ENCODE results near the gene OSBPL8. TPM values are rescaled to one million over a fixed set of nuclear protein-coding genes. Genes with fewer than 3 reads are reported as not detected.

The OSBPL8 gene
- total RNA-seq, 2 experiments from 2014 or later: 154 to 160 TPM

DNA sequence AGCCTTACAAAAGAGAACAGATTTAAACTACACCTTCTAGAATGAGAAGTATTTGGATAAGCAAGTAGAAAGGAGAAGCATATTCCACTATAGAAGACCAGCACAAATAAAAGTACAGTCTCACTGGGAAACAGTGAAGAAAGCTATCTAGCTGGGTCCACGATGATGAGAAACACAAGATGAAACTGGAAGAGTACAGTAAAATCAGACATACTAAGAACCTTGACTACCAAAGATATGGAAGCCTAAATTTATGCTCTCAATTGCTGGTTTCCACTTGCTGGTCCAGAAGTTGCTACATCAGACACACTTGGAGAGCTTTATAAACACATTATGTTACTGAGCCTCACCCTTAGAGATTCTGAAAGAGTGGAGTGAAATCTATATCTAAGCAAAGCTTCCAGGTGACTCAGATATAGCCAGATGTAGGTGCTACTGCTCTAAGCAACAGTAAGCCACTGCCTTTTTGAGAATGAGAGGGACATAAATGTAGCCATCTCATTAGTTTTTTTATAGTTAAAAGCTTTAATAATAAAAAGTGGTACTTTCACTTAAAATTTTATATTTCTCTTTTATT, 115.1 kb downstream of the OSBPL8 start:
- no peak overlapping the region for H3K4me3 Mint-ChIP-seq
- Histone ChIP-seq H3K36me3 (ENCODE audit: insufficient read depth, low read length) (peaks cover 9% of the 10 kb centered on the region), H3K9me3 (ENCODE audit: control insufficient read depth in 1 of 2, insufficient read depth in 1 of 2, low read length in 2 of 2) (no peaks in the 10 kb centered on the region), H3K27ac (ENCODE audit: low read depth in 1 of 2, low read length in 2 of 2) (no peak overlapping the region), H3K4me1 (ENCODE audit: insufficient read depth, low read length) (peaks cover 4% of the 10 kb centered on the region), H3K4me3 (ENCODE audit: low read length) (no peak overlapping the region), H3K27me3 (ENCODE audit: control insufficient read depth in 1 of 2, insufficient read depth in 2 of 2, low read length in 2 of 2) (no peaks in the 10 kb centered on the region)
- peaks cover 51% of the 10 kb centered on the region for H3K4me1 Mint-ChIP-seq (ENCODE audit: low read depth)
- POLR2A ChIA-PET: no interaction called here
- DNase-seq (no peak), ATAC-seq (ENCODE audit: poor library complexity) (no peak)
- CTCF ChIA-PET: interaction anchor here (1.2 kb wide), 1 partner anchor 20 kb away, joined by 3 read pairs; no protein-coding TSS in a partner anchor
- H3K9me3 Mint-ChIP-seq: no peaks in the 10 kb centered on the region
- no peak overlapping the region for H3K27ac Mint-ChIP-seq
- intact Hi-C loops (cut with DNase I, micrococcal nuclease): no loop called here
- H3K36me3 Mint-ChIP-seq (ENCODE audit: low read depth): peaks cover 46% of the 10 kb centered on the region
- no peaks in the 10 kb centered on the region for H3K27me3 Mint-ChIP-seq
- TF ChIP-seq, protein P1, sequence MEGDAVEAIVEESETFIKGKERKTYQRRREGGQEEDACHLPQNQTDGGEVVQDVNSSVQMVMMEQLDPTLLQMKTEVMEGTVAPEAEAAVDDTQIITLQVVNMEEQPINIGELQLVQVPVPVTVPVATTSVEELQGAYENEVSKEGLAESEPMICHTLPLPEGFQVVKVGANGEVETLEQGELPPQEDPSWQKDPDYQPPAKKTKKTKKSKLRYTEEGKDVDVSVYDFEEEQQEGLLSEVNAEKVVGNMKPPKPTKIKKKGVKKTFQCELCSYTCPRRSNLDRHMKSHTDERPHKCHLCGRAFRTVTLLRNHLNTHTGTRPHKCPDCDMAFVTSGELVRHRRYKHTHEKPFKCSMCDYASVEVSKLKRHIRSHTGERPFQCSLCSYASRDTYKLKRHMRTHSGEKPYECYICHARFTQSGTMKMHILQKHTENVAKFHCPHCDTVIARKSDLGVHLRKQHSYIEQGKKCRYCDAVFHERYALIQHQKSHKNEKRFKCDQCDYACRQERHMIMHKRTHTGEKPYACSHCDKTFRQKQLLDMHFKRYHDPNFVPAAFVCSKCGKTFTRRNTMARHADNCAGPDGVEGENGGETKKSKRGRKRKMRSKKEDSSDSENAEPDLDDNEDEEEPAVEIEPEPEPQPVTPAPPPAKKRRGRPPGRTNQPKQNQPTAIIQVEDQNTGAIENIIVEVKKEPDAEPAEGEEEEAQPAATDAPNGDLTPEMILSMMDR (IDR thresholded peaks at IDR 0.05): no peak

DNA sequence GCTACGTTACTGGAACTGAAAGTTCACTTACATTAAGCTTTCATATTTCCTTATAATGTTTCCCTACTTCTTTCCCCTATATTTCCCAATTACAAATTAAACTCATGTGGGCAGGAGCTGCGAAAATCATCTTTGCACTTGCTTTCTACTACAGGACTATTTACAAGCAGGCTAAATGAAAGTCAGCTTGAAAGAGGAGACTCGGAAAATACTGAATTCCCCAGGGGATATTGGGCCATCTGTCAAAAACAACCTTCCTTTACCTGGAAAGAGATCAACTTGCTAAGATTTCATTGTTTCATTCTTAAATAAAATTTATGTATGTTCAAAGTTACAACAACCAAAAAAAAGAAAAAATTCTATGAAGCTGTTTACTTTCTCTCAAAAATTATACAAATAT, 118.6 kb downstream of the OSBPL8 start:
- H3K27ac ChIP-seq (ENCODE audit: low read depth in 1 of 2, low read length in 2 of 2): no peak overlapping the region
- no peaks in the 10 kb centered on the region for H3K9me3 ChIP-seq (ENCODE audit: control insufficient read depth in 1 of 2, insufficient read depth in 1 of 2, low read length in 2 of 2)
- intact Hi-C loops (cut with DNase I, micrococcal nuclease): no loop called here
- Mint-ChIP-seq H3K4me3 (no peak overlapping the region), H3K36me3 (ENCODE audit: low read depth) (peaks cover 50% of the 10 kb centered on the region), H3K27ac (no peak overlapping the region), H3K27me3 (no peaks in the 10 kb centered on the region), H3K4me1 (ENCODE audit: low read depth) (peaks cover 43% of the 10 kb centered on the region), H3K9me3 (peaks cover 3% of the 10 kb centered on the region)
- ChIA-PET POLR2A (no interaction called here), CTCF (interaction anchor here (2.1 kb wide), 1 partner anchor 20 kb away, joined by 4 read pairs; no protein-coding TSS in a partner anchor)
- no peak for ATAC-seq (ENCODE audit: poor library complexity)
- H3K4me3 ChIP-seq (ENCODE audit: low read length): no peak overlapping the region
- H3K27me3 ChIP-seq (ENCODE audit: control insufficient read depth in 1 of 2, insufficient read depth in 2 of 2, low read length in 2 of 2): no peaks in the 10 kb centered on the region
- no peak for DNase-seq
- peaks cover 4% of the 10 kb centered on the region for H3K4me1 ChIP-seq (ENCODE audit: insufficient read depth, low read length)
- TF ChIP-seq, protein P1 (IDR thresholded peaks at IDR 0.05): no peak
- H3K36me3 ChIP-seq (ENCODE audit: insufficient read depth, low read length): peaks cover 3% of the 10 kb centered on the region

DNA sequence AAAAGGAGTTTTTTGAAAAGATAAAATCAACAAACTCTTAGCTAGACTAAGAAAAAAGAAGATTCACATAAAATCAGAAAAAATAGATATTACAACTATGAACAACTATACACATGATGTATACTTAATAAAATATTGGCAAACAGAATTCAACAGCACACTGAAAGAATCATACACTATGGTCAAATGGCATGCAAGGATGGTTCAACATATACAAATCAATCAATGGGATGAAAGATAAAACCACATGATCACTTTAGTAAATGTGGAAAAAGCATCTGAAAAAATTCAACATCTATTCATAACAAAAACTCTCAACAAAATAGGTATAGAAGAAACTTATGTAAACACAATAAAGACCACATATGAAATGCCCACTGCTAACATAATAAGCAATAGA, 126.8 kb downstream of the OSBPL8 start:
- peaks cover 87% of the 10 kb centered on the region for H3K36me3 Mint-ChIP-seq (ENCODE audit: low read depth)
- TF ChIP-seq, protein P1 (IDR thresholded peaks at IDR 0.05): no peak
- POLR2A ChIA-PET: no interaction called here

More for the DNA sequence above, 126.8 kb downstream of the OSBPL8 start:
- no peak overlapping the region for H3K4me3 Mint-ChIP-seq
- H3K36me3 ChIP-seq (ENCODE audit: insufficient read depth, low read length): peaks cover 3% of the 10 kb centered on the region
- H3K9me3 ChIP-seq (ENCODE audit: control insufficient read depth in 1 of 2, insufficient read depth in 1 of 2, low read length in 2 of 2): peaks cover 5 to 24% of the 10 kb centered on the region in 2 experiments
- DNase-seq (no peak), ATAC-seq (ENCODE audit: poor library complexity) (no peak)
- peaks cover 16% of the 10 kb centered on the region for H3K9me3 Mint-ChIP-seq
- H3K27ac ChIP-seq (ENCODE audit: low read depth in 1 of 2, low read length in 2 of 2): no peak overlapping the region
- intact Hi-C loops (cut with DNase I, micrococcal nuclease): no loop called here
- peaks cover 4% of the 10 kb centered on the region for H3K4me1 ChIP-seq (ENCODE audit: insufficient read depth, low read length)
- no peaks in the 10 kb centered on the region for H3K27me3 Mint-ChIP-seq
- H3K27ac Mint-ChIP-seq: no peak overlapping the region
- CTCF ChIA-PET: no interaction called here
- peaks cover 43% of the 10 kb centered on the region for H3K4me1 Mint-ChIP-seq (ENCODE audit: low read depth)
- H3K4me3 ChIP-seq (ENCODE audit: low read length): no peak overlapping the region
- no peaks in the 10 kb centered on the region for H3K27me3 ChIP-seq (ENCODE audit: control insufficient read depth in 1 of 2, insufficient read depth in 2 of 2, low read length in 2 of 2)

Data from CD4-positive, alpha-beta T cell (primary cell).